Prostate gland (tissue), 2 donors: ENCODE measurements around the gene ATP5F1D. TPM values are rescaled to one million over a fixed set of nuclear protein-coding genes. Genes with fewer than 3 reads are reported as not detected.

Source experiments
- DNase-seq: peaks from one replicate; pipeline ENCODE4 v3.0.0-alpha.2; 2019; ENCODE audit warnings: low spot score
- H3K27ac ChIP-seq, 2 donors: fragments of 200-600 bp; sonication (generic); 2 replicates each; pipeline ENCODE4 v1.5.1; 2017 to 2019
- H3K27me3 ChIP-seq: fragments of 200-600 bp; sonication (generic); replicated peaks from 2 replicates; pipeline ENCODE4 v1.5.1; 2019; ENCODE audit not compliant: insufficient read depth
- H3K36me3 ChIP-seq, 2 donors: fragments of 200-600 bp; sonication (generic); 1 replicate in 1 of 2; 2 replicates in 1 of 2; pipeline versions ENCODE4 v1.5.1 to v1.8.1; 2017 to 2019
- H3K4me1 ChIP-seq: fragments of 200-600 bp; sonication (generic); replicated peaks from 2 replicates; pipeline ENCODE4 v1.5.1; 2019
- H3K4me3 ChIP-seq, 2 donors: fragments of 200-600 bp; sonication (generic); 2 replicates each; pipeline ENCODE4 v1.5.1; 2017 to 2019
- H3K9me3 ChIP-seq: fragments of 200-600 bp; sonication (generic); 2 replicates; pipeline ENCODE4 v1.5.1; 2017
- CTCF ChIP-seq, 4 experiments: fragments of 200-600 bp in 2 of 4; fragments of 450-650 bp in 2 of 4; sonication (generic) in 2 of 4; IDR thresholded peaks; 1 replicate in 3 of 4; 2 replicates in 1 of 4; pipeline ENCODE4 v1.5.1; 2016 to 2019; ENCODE audit warnings: antibody characterized with exemption in 4 of 4, mild to moderate bottlenecking in 2 of 4, moderate library complexity in 2 of 4
- POLR2A ChIP-seq: fragments of 450-650 bp; IDR thresholded peaks from one replicate; pipeline ENCODE4 v1.6.1; 2016; ENCODE audit warnings: antibody characterized with exemption, mild to moderate bottlenecking
- POLR2AphosphoS5 ChIP-seq: sonication (generic); formaldehyde crosslinking; IDR thresholded peaks from one replicate; pipeline ENCODE4 v1.6.1; 2017; ENCODE audit warnings: antibody characterized with exemption
- WGBS: methylation state at CpG from one replicate; pipeline ENCODE4 v1.1.5; 2018; 5-methylcytosine and 5-hydroxymethylcytosine counted together
- intact Hi-C: fragments of 100-400 bp; cut with DNase I; formaldehyde crosslinking; loops from one replicate; pipeline ENCODE4 v1.14.2; 2022
- total RNA-seq, 2 donors: library from RNA; depleted of rRNA; stranded (reverse); fragments of >200 nt; gene quantifications; one replicate each; pipeline ENCODE4 v1.1.0, GENCODE V29; 2016

ATP5F1D gene
- total RNA-seq, 2 donors from 2014 or later = 109 to 151 TPM

GRCh38 chr19:1218751-1219567, 22.6 kb upstream of the ATP5F1D start:
- WGBS = 88% methylated on average over 35 of the region's 37 CpGs
- no peak overlapping the region for H3K4me3 ChIP-seq
- H3K27ac ChIP-seq = no peak overlapping the region
- TF ChIP-seq CTCF (IDR thresholded peaks at IDR 0.05) (no peak), POLR2A (no peak), POLR2AphosphoS5 (no peak)
- H3K27me3 ChIP-seq = no peaks in the 10 kb centered on the region
- no peak for DNase-seq
- intact Hi-C loops = no loop called here
- H3K4me1 ChIP-seq = peaks cover 15% of the 10 kb centered on the region
- H3K9me3 ChIP-seq = no peaks in the 10 kb centered on the region
- H3K36me3 ChIP-seq = no peaks in the 10 kb centered on the region

DNA sequence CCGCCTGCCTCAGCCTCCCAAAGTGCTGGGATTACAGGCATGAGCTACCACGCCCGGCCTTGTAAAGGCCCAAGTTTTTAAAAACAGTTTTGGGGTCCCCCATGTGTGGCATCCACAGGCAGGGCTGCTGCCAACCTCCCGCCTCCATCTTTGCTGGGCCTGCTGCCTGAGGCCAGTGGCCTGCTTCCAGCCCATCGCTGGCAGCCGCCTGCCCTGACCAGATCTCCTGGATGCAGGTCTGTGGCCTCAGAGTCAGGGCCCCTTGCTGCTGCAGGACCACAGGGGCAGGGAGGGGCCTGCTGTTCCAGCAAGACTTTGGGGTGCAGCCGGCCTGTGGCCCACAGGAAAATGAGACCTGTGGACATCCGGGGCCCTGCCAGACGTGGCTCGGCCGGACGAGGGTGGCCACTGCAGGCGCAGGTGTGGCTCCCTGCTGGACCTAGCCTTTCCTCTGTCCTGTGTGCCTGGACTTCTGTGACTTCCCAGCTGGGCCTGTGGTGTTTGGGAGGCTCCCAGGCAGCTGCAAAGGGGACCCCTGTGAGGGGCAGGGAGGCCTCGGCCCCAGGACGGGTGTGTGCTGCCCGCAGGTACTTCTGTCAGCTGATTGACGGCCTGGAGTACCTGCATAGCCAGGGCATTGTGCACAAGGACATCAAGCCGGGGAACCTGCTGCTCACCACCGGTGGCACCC, 21.6 kb upstream of the ATP5F1D start:
- H3K4me1 ChIP-seq = peaks cover 7% of the 10 kb centered on the region
- no peak overlapping the region for H3K27ac ChIP-seq

GRCh38 chr19:1220477-1220930, 21.0 kb upstream of the ATP5F1D start:
- Histone ChIP-seq H3K27me3 (no peaks in the 10 kb centered on the region), H3K9me3 (no peaks in the 10 kb centered on the region), H3K4me1 (peaks cover under 1% of the 10 kb centered on the region), H3K36me3 (no peaks in the 10 kb centered on the region), H3K4me3 (no peak overlapping the region), H3K27ac (no peak overlapping the region)
- intact Hi-C loops = no loop called here
- TF ChIP-seq CTCF (IDR thresholded peaks at IDR 0.05) = no peak
- TF ChIP-seq POLR2AphosphoS5 = no peak
- TF ChIP-seq POLR2A = no peak
- 85% methylated on average over 29 of the region's 33 CpGs for WGBS
- DNase-seq = no peak

More for the DNA sequence above, 21.6 kb upstream of the ATP5F1D start:
- DNase-seq = no peak
- intact Hi-C loops = no loop called here
- TF ChIP-seq CTCF (IDR thresholded peaks at IDR 0.05) (no peak), POLR2A (no peak), POLR2AphosphoS5 (no peak)
- Histone ChIP-seq H3K4me3 (no peak overlapping the region), H3K36me3 (no peaks in the 10 kb centered on the region), H3K27me3 (no peaks in the 10 kb centered on the region), H3K9me3 (no peaks in the 10 kb centered on the region)
- 91% methylated on average over 7 of the region's 19 CpGs for WGBS

DNA sequence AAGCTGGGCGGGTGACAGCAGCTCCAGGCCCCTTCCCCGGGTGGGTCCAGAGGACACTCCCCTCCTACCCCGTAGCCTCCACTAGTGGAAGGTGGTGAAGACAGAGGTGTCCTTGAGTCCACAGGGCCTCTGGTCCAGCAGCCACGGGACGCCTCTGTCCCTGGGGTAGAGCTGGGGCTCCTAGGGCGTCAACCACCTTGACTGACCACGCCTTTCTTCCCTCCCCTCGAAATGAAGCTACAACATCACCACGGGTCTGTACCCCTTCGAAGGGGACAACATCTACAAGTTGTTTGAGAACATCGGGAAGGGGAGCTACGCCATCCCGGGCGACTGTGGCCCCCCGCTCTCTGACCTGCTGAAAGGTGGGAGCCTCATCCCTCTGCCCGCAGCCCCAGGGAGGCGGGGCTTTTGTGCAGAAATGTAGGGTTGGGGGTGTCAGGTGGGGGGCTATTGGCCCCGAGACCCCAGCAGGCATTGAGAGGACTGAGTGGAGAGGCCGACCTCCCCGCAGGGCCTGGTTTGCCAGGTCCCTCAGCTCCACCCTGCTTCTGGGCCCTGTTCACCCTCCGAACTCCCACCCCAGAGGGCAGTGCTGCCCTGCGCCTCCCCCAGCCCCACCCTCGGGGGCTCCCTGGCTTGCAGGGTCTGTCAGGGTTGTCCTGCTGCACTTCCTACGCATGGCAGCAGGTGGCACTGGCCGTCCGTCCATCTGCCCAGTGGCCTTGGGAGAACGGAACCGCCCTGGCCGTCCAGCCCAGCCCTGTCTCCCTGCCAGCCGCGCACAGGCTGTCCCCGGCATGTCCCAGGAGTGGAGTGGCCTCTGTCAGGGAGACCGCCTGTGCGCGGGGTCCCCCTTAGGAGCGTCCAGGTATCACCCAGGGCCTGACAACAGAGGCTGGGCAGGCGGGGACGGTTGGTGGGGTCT, 20.3 kb upstream of the ATP5F1D start:
- DNase-seq = no peak
- H3K27ac ChIP-seq = no peak overlapping the region
- no peaks in the 10 kb centered on the region for H3K4me1 ChIP-seq
- peak; percentile 10 to 64 (median 42) for TF ChIP-seq CTCF (IDR thresholded peaks at IDR 0.05)
- no peak for TF ChIP-seq POLR2A
- TF ChIP-seq POLR2AphosphoS5 = no peak
- H3K4me3 ChIP-seq = no peak overlapping the region
- peaks cover 0 to 1% of the 10 kb centered on the region in 2 donors for H3K36me3 ChIP-seq
- intact Hi-C loops = no loop called here
- WGBS = 73% methylated on average over 33 of the region's 38 CpGs
- H3K9me3 ChIP-seq = no peaks in the 10 kb centered on the region
- no peaks in the 10 kb centered on the region for H3K27me3 ChIP-seq
